Mesenchymal stem cell (in vitro differentiated cells and primary cell): Measurements from ENCODE around the gene UGT1A7.

Experiments used
- DNase-seq: peaks from one replicate; pipeline ENCODE4 v3.0.0-alpha.2; 2013
- H2AFZ ChIP-seq: one replicate; pipeline ENCODE4 v1.6.1; 2013; ENCODE audit warnings: low read depth, mild to moderate bottlenecking, control low read depth, inconsistent platforms, low read length, moderate library complexity
- H2AK5ac ChIP-seq: 2 replicates; pipeline ENCODE4 v1.6.1; 2013; ENCODE audit warnings: low read length, moderate library complexity, mild to moderate bottlenecking, inconsistent platforms; ENCODE audit not compliant: severe bottlenecking
- H2BK120ac ChIP-seq: one replicate; pipeline ENCODE4 v1.6.1; 2013; ENCODE audit warnings: low read depth, mild to moderate bottlenecking, inconsistent platforms, low read length, moderate library complexity
- H2BK12ac ChIP-seq, 2 experiments: one replicate each; pipeline ENCODE4 v1.6.1; 2013; ENCODE audit warnings: inconsistent platforms in 2 of 2, low read length in 2 of 2, mild to moderate bottlenecking in 2 of 2, moderate library complexity in 2 of 2, control low read depth in 1 of 2
- H2BK15ac ChIP-seq: one replicate; pipeline ENCODE4 v1.6.1; 2013; ENCODE audit warnings: mild to moderate bottlenecking, low read depth, inconsistent platforms; ENCODE audit not compliant: poor library complexity, severe bottlenecking
- H2BK5ac ChIP-seq: 2 replicates; pipeline ENCODE4 v1.6.1; 2013; ENCODE audit warnings: low read depth, mild to moderate bottlenecking, low read length, control low read depth, inconsistent platforms; ENCODE audit not compliant: poor library complexity, severe bottlenecking
- H3K14ac ChIP-seq, 2 experiments: one replicate each; pipeline ENCODE4 v1.6.1; 2013; ENCODE audit warnings: inconsistent platforms in 2 of 2, low read length in 2 of 2, control low read depth in 1 of 2, mild to moderate bottlenecking in 1 of 2, moderate library complexity in 1 of 2
- H3K18ac ChIP-seq, 2 experiments: one replicate each; pipeline ENCODE4 v1.6.1; 2013; ENCODE audit warnings: inconsistent platforms in 2 of 2, low read length in 2 of 2, control low read depth in 1 of 2, low read depth in 1 of 2, mild to moderate bottlenecking in 1 of 2
- H3K23ac ChIP-seq, 2 experiments: one replicate each; pipeline ENCODE4 v1.6.1; 2013; ENCODE audit warnings: inconsistent platforms in 2 of 2, low read length in 2 of 2, mild to moderate bottlenecking in 2 of 2, moderate library complexity in 2 of 2, control low read depth in 1 of 2
- H3K27ac ChIP-seq: 2 replicates; pipeline ENCODE4 v1.5.1; 2013; ENCODE audit warnings: mild to moderate bottlenecking, moderate library complexity, low read length, control low read depth, inconsistent platforms; ENCODE audit not compliant: poor library complexity, severe bottlenecking
- H3K27me3 ChIP-seq, 2 experiments: 2 replicates each; pipeline versions ENCODE4 v1.6.1 to v1.7.0; 2013; ENCODE audit warnings: low read length in 2 of 2, mild to moderate bottlenecking in 2 of 2, moderate library complexity in 2 of 2, control low read depth in 1 of 2, inconsistent platforms in 1 of 2; ENCODE audit not compliant: control insufficient read depth in 1 of 2, insufficient read depth in 1 of 2
- H3K36me3 ChIP-seq, 2 experiments: 2 replicates each; pipeline versions ENCODE4 v1.6.1 to v1.7.0; 2013; ENCODE audit warnings: low read length in 2 of 2, control low read depth in 1 of 2, inconsistent platforms in 1 of 2, low read depth in 1 of 2, mild to moderate bottlenecking in 1 of 2; ENCODE audit not compliant: insufficient read depth in 2 of 2, control insufficient read depth in 1 of 2
- H3K4ac ChIP-seq, 2 experiments: one replicate each; pipeline ENCODE4 v1.6.1; 2013; ENCODE audit warnings: inconsistent platforms in 2 of 2, low read length in 2 of 2, mild to moderate bottlenecking in 2 of 2, moderate library complexity in 2 of 2, control low read depth in 1 of 2, low read depth in 1 of 2
- H3K4me1 ChIP-seq: 2 replicates; pipeline ENCODE4 v1.6.1; 2013; ENCODE audit warnings: low read depth, low read length, control low read depth; ENCODE audit not compliant: control insufficient read depth, insufficient read depth
- H3K4me2 ChIP-seq: 2 replicates; pipeline ENCODE4 v1.6.1; 2013; ENCODE audit warnings: low read length, mild to moderate bottlenecking, inconsistent platforms; ENCODE audit not compliant: poor library complexity, severe bottlenecking
- H3K4me3 ChIP-seq, 2 experiments: 2 replicates each; pipeline versions ENCODE4 v1.5.1 to v1.7.0; 2013; ENCODE audit warnings: low read length in 2 of 2, mild to moderate bottlenecking in 2 of 2, control low read depth in 1 of 2, low read depth in 1 of 2; ENCODE audit not compliant: insufficient read depth in 1 of 2
- H3K79me1 ChIP-seq: replicated peaks from 2 replicates; pipeline ENCODE4 v1.6.1; 2013; ENCODE audit warnings: mild to moderate bottlenecking, control low read depth, low read length, inconsistent platforms; ENCODE audit not compliant: poor library complexity, severe bottlenecking
- H3K9ac ChIP-seq: 2 replicates; pipeline ENCODE4 v1.7.0; 2013; ENCODE audit warnings: mild to moderate bottlenecking, low read length, moderate library complexity
- H3K9me3 ChIP-seq: 2 replicates; pipeline ENCODE4 v1.7.0; 2013; ENCODE audit warnings: mild to moderate bottlenecking, low read length; ENCODE audit not compliant: control insufficient read depth
- H4K8ac ChIP-seq: one replicate; pipeline ENCODE4 v1.6.1; 2013; ENCODE audit warnings: inconsistent platforms, mild to moderate bottlenecking, low read length, moderate library complexity
- H4K91ac ChIP-seq: one replicate; pipeline ENCODE4 v1.6.1; 2013; ENCODE audit warnings: mild to moderate bottlenecking, low read length, inconsistent platforms
- WGBS: methylation state at CpG from one replicate; pipeline ENCODE4 v1.1.7; 2013; ENCODE audit warnings: mixed read lengths; 5-methylcytosine and 5-hydroxymethylcytosine counted together

Gene UGT1A7

DNA sequence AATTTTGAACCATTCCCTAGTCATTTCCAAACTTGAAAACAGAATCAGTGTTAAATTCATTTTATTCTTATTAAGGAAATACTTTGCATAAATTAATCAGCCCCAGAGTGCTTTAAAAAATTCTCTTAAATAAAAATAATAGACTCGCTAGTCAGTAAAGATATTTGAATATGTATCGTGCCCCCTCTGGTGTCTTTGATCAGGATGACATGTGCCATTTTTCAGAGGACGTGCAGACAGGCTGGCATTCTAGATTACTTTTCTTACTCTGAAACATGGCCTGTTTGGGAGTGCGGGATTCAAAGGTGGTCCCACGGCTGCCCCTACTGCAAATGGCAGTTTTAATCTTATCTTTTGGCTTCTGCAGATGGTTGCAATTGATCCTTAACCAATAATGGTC is 90.9 kb downstream of the UGT1A7 start:
- H3K4me2 ChIP-seq = no peak overlapping the region
- peaks cover 9 to 10% of the 10 kb centered on the region in 2 experiments for H3K27me3 ChIP-seq
- no peak overlapping the region for H3K27ac ChIP-seq
- H3K4ac ChIP-seq = no peak overlapping the region
- H3K4me1 ChIP-seq = no peaks in the 10 kb centered on the region
- no peaks in the 10 kb centered on the region for H3K79me1 ChIP-seq
- 85% methylated on average over 5 of the region's 5 CpGs for WGBS
- no peak overlapping the region for H2AFZ ChIP-seq
- peaks cover 3% of the 10 kb centered on the region for H3K9me3 ChIP-seq
- no peak overlapping the region for H2BK15ac ChIP-seq
- no peak overlapping the region for H2BK12ac ChIP-seq
- H3K4me3 ChIP-seq = no peak overlapping the region
- H4K91ac ChIP-seq = no peak overlapping the region
- H2BK120ac ChIP-seq = no peak overlapping the region
- no peak for DNase-seq
- no peak overlapping the region for H4K8ac ChIP-seq
- H3K9ac ChIP-seq = no peak overlapping the region
- H3K18ac ChIP-seq = no peak overlapping the region
- no peak overlapping the region for H2AK5ac ChIP-seq
- no peak overlapping the region for H3K14ac ChIP-seq
- no peak overlapping the region for H3K23ac ChIP-seq
- no peak overlapping the region for H2BK5ac ChIP-seq
- no peaks in the 10 kb centered on the region for H3K36me3 ChIP-seq

DNA sequence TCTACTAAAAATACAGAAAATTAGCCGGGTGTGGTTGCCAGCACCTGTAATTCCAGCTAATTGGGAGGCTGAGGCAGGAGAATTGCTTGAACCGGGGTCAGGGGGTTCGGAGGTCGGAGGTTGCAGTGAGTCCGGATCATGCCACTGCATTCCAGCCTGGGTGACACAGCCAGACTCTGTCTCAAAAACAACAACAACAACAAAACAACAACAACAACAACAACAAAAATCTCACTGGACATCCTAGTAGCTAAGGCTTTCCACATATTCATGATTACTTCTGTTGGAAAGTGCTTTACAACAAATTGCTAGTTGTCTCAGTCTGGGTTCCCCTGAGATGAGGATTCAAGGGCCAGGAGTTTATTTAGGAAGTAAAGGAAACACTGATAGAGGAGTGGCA is 92.2 kb downstream of the UGT1A7 start:
- H2BK12ac ChIP-seq = no peak overlapping the region
- H4K8ac ChIP-seq = no peak overlapping the region
- 60% methylated on average over 5 of the region's 5 CpGs for WGBS
- H2BK15ac ChIP-seq = no peak overlapping the region
- no peaks in the 10 kb centered on the region for H3K79me1 ChIP-seq
- H3K4me3 ChIP-seq = no peak overlapping the region
- no peak overlapping the region for H3K4me2 ChIP-seq
- H3K27ac ChIP-seq = no peak overlapping the region
- no peak overlapping the region for H3K14ac ChIP-seq
- H2BK120ac ChIP-seq = no peak overlapping the region
- peaks cover 4 to 12% of the 10 kb centered on the region in 2 experiments for H3K27me3 ChIP-seq
- H4K91ac ChIP-seq = no peak overlapping the region
- no peak overlapping the region for H2AK5ac ChIP-seq
- H3K23ac ChIP-seq = no peak overlapping the region
- no peak overlapping the region for H2AFZ ChIP-seq
- H3K4ac ChIP-seq = no peak overlapping the region
- no peak overlapping the region for H3K9ac ChIP-seq
- H3K9me3 ChIP-seq = peaks cover 3% of the 10 kb centered on the region
- no peaks in the 10 kb centered on the region for H3K4me1 ChIP-seq
- H3K18ac ChIP-seq = no peak overlapping the region
- no peaks in the 10 kb centered on the region for H3K36me3 ChIP-seq
- DNase-seq = no peak
- no peak overlapping the region for H2BK5ac ChIP-seq

DNA sequence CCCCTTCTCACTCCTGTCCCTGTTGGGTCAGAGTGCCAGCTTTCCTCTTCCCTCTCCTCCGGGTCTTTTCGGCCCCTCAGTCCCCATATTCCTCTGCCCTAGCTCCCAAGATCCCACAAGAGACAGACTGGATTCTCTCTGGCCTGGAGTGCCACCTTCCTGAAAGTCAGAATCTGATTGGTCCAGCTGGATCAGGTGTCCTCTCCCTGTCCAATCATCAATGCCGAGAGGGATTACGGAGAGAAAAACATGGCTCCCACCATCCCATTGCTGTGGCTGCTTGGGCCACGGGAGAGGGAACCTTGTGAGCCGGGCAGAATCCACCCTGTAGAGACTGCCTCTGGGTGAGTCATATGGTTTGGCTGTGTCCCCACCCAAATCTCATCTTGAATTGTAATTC is 93.7 kb downstream of the UGT1A7 start:
- H3K4ac ChIP-seq = no peak overlapping the region
- H3K14ac ChIP-seq = no peak overlapping the region
- no peak for DNase-seq
- H2BK5ac ChIP-seq = no peak overlapping the region
- H2AFZ ChIP-seq = no peak overlapping the region
- H3K18ac ChIP-seq = no peak overlapping the region
- H2BK15ac ChIP-seq = no peak overlapping the region
- no peak overlapping the region for H3K23ac ChIP-seq
- H3K9me3 ChIP-seq = peaks cover 3% of the 10 kb centered on the region
- H2BK12ac ChIP-seq = no peak overlapping the region
- no peaks in the 10 kb centered on the region for H3K4me1 ChIP-seq
- no peak overlapping the region for H2BK120ac ChIP-seq
- H3K9ac ChIP-seq = no peak overlapping the region
- no peak overlapping the region for H3K27ac ChIP-seq
- no peak overlapping the region for H2AK5ac ChIP-seq
- H3K27me3 ChIP-seq = peaks cover 0 to 14% of the 10 kb centered on the region in 2 experiments
- H3K4me3 ChIP-seq = no peak overlapping the region
- H3K36me3 ChIP-seq = no peaks in the 10 kb centered on the region
- no peak overlapping the region for H4K91ac ChIP-seq
- WGBS = 80% methylated on average over 6 of the region's 6 CpGs
- no peak overlapping the region for H3K4me2 ChIP-seq
- no peaks in the 10 kb centered on the region for H3K79me1 ChIP-seq
- H4K8ac ChIP-seq = no peak overlapping the region

DNA sequence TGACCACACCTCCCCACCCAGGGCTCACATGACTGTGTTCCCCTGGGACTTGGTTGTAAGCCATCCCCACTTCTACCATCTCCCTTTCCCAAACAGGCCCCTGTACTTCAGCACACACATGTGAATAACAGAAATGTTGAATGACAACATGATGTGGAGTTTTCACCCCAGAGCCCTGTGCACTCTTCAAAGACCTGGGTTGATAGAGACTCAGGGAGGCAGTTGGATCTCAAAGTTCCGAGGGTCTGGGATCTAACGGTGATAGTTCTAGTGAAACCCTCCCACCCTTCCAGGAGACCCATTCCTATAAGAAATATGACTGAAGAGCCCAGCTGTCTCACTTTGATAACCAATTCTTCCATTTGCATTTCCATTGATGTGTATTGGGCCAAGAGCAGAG is 96.3 kb downstream of the UGT1A7 start, which contains the start of gene MROH2A:
Gene MROH2A (plus strand): TSS at position 301 of the 400 bp plus-strand sequence. CDS start 1,029 bp downstream, outside the sequence.
- Histone ChIP-seq H2AFZ (no peak within 1 kb of the TSS), H4K91ac (no peak within 1 kb of the TSS), H3K27ac (no peak within 1 kb of the TSS), H4K8ac (no peak within 1 kb of the TSS), H2BK12ac (no peak within 1 kb of the TSS), H3K27me3 (peaks cover 0 to 14% of the 10 kb centered on the region in 2 experiments), H3K4me1 (no peaks in the 10 kb centered on the region), H3K4ac (no peak within 1 kb of the TSS), H3K4me2 (no peak within 1 kb of the TSS), H3K14ac (no peak within 1 kb of the TSS), H3K36me3 (no peaks in the 10 kb centered on the region), H3K9ac (no peak within 1 kb of the TSS), H2AK5ac (no peak within 1 kb of the TSS), H3K79me1 (no peaks in the 10 kb centered on the region), H3K18ac (no peak within 1 kb of the TSS), H3K23ac (no peak within 1 kb of the TSS), H2BK5ac (no peak within 1 kb of the TSS), H2BK15ac (no peak within 1 kb of the TSS), H3K4me3 (no peak within 1 kb of the TSS), H2BK120ac (no peak within 1 kb of the TSS), H3K9me3 (peaks cover 3% of the 10 kb centered on the region)
- WGBS = 90% methylated on average over 2 of the region's 2 CpGs
- no peak for DNase-seq
